ENCODE measurements around the gene SH2D1A.
"Not testable (repeated sequence)": the region's sequence is repeated elsewhere in the genome, so short reads cannot be mapped to it uniquely, and the experiment has no call there.

Gene SH2D1A

GRCh38 chrX:124401696-124402095, 55.3 kb downstream of the SH2D1A start:
- H3K36me3 ChIP-seq (ENCODE audit: insufficient read depth, low read depth, low read length), result no peaks in the 10 kb centered on the region
- no peaks in the 10 kb centered on the region for H3K27me3 ChIP-seq (ENCODE audit: insufficient read depth, low read length)
- H3K27ac ChIP-seq (ENCODE audit: low read length), result no peak overlapping the region
- H3K4me3 ChIP-seq (ENCODE audit: low read length), result no peak overlapping the region
- H3K9ac ChIP-seq (ENCODE audit: low read depth, low read length), result no peak overlapping the region
- no peaks in the 10 kb centered on the region for H3K4me1 ChIP-seq (ENCODE audit: insufficient read depth, low read length)
- no peaks in the 10 kb centered on the region for H3K9me3 ChIP-seq (ENCODE audit: insufficient read depth, low read depth, low read length)

DNA sequence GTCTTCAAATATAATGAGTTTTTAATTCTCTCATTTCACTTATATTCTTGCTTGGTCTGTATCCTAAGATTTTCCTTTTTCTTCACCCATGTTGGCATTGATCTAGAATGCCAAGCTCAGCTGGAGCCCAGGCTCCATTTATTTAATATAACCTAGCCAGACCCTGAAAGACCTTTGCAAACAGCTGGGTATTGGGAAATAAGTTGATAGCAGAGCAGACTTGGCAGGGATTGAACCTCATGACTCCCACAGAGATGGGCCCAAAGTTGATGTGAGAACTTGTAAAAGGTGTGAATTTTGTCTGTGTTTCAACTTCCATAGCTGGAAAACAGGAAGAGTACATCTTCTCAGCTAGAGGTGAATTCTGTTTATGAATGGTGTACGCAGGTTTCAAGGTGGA, 59.5 kb downstream of the SH2D1A start:
- Histone ChIP-seq H3K9ac (ENCODE audit: low read depth, low read length) (no peak overlapping the region), H3K4me1 (ENCODE audit: insufficient read depth, low read length) (no peaks in the 10 kb centered on the region), H3K36me3 (ENCODE audit: insufficient read depth, low read depth, low read length) (no peaks in the 10 kb centered on the region), H3K9me3 (ENCODE audit: insufficient read depth, low read depth, low read length) (no peaks in the 10 kb centered on the region), H3K27ac (ENCODE audit: low read length) (no peak overlapping the region), H3K27me3 (ENCODE audit: insufficient read depth, low read length) (no peaks in the 10 kb centered on the region), H3K4me3 (ENCODE audit: low read length) (no peak overlapping the region)

DNA sequence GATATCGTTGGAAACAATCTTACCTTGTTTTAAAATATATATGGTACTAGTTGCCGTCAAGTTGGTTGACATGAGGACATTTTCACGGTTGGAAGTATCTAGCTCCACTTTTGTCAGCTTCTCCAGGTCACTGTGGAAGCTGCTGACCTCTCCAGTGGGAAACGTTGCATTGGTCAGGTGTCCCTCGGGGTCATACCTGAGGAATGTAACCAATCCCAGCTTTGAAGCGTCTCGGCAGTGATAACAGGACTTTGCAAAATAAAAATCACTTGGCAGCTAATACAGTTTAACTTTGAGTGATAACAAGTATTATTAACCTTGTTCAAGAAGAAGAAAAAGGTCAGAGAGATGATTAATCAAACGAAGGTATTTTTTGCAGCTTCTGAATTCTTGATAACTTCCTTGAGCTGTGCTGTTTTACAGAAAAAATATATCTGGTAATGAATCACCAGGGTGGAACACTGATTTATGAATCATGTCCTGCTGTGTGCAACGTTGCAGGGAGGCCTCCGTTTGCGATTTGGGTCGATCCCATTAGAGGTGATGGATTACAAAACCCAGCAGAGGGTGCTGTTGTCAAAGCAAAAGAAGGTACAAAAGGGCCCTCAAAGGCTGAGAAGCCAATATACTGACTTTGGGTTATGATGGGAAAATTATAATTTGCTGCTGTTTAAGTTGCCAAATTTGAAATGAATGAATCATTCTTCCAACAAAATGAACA, 60.1 kb downstream of the SH2D1A start:
- Histone ChIP-seq H3K9me3 (ENCODE audit: insufficient read depth, low read depth, low read length) (no peaks in the 10 kb centered on the region), H3K27ac (ENCODE audit: low read length) (no peak overlapping the region), H3K27me3 (ENCODE audit: insufficient read depth, low read length) (no peaks in the 10 kb centered on the region), H3K4me1 (ENCODE audit: insufficient read depth, low read length) (no peaks in the 10 kb centered on the region), H3K4me3 (ENCODE audit: low read length) (no peak overlapping the region), H3K9ac (ENCODE audit: low read depth, low read length) (no peak overlapping the region), H3K36me3 (ENCODE audit: insufficient read depth, low read depth, low read length) (no peaks in the 10 kb centered on the region)

- H3K9me3 ChIP-seq (ENCODE audit: insufficient read depth, low read depth, low read length), result no peaks in the 10 kb centered on the region
- H3K36me3 ChIP-seq (ENCODE audit: insufficient read depth, low read depth, low read length), result no peaks in the 10 kb centered on the region
- H3K27me3 ChIP-seq (ENCODE audit: insufficient read depth, low read length), result no peaks in the 10 kb centered on the region
- H3K27ac ChIP-seq (ENCODE audit: low read length), result no peak overlapping the region
- H3K4me1 ChIP-seq (ENCODE audit: insufficient read depth, low read length), result no peaks in the 10 kb centered on the region
- H3K9ac ChIP-seq (ENCODE audit: low read depth, low read length), result no peak overlapping the region
- H3K4me3 ChIP-seq (ENCODE audit: low read length), result no peak overlapping the region
Observed at GRCh38 chrX:124407226-124407625, 60.9 kb downstream of the SH2D1A start.

DNA sequence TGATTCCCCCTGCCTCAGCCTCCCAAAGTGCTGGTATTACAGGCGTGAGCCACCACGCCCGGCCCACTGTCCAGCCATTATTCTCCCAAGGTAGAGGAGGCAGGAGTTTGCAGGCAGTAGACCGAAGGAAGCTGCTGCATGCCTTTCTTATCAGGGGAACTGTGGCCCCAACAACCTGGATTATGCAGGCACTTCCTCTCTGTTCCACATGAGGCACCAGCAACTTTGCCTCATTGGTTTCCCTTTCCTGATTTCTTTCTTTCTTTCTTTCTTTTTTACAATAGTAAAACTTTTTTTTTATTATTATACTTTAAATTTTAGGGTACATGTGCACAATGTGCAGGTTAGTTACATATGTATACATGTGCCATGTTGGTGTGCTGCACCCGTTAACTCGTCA, 62.0 kb downstream of the SH2D1A start:
- H3K9ac ChIP-seq (ENCODE audit: low read depth, low read length); H3K27me3 ChIP-seq (ENCODE audit: insufficient read depth, low read length); H3K36me3 ChIP-seq (ENCODE audit: insufficient read depth, low read depth, low read length); H3K27ac ChIP-seq (ENCODE audit: low read length); H3K4me3 ChIP-seq (ENCODE audit: low read length); H3K9me3 ChIP-seq (ENCODE audit: insufficient read depth, low read depth, low read length); H3K4me1 ChIP-seq (ENCODE audit: insufficient read depth, low read length): not testable (repeated sequence)

DNA sequence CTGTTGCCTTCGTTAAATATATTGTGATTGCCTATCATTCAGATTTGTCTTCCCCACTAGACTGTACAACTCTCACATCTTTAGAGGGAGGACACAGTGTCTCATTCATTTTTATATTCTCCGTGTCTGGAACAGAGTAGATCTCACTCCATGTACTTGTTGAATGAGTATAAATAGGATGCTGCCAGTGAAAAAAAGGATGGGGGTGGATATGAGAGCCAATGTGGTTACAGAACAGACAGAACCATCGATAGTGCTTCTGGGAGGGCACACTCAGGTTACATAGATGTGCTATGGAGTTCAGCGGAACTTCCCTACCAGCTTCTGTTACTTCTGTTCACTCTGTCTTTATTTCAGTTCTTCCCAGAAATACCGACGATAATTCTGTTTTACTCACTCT, 66.9 kb downstream of the SH2D1A start:
- Histone ChIP-seq H3K9ac (ENCODE audit: low read depth, low read length) (no peak overlapping the region), H3K27ac (ENCODE audit: low read length) (no peak overlapping the region), H3K36me3 (ENCODE audit: insufficient read depth, low read depth, low read length) (no peaks in the 10 kb centered on the region), H3K9me3 (ENCODE audit: insufficient read depth, low read depth, low read length) (no peaks in the 10 kb centered on the region), H3K27me3 (ENCODE audit: insufficient read depth, low read length) (no peaks in the 10 kb centered on the region), H3K4me3 (ENCODE audit: low read length) (no peak overlapping the region), H3K4me1 (ENCODE audit: insufficient read depth, low read length) (no peaks in the 10 kb centered on the region)

GRCh38 chrX:124414281-124414680, 67.9 kb downstream of the SH2D1A start:
- Histone ChIP-seq H3K9ac (ENCODE audit: low read depth, low read length) (no peak overlapping the region), H3K4me3 (ENCODE audit: low read length) (no peak overlapping the region), H3K27ac (ENCODE audit: low read length) (no peak overlapping the region), H3K36me3 (ENCODE audit: insufficient read depth, low read depth, low read length) (no peaks in the 10 kb centered on the region), H3K4me1 (ENCODE audit: insufficient read depth, low read length) (no peaks in the 10 kb centered on the region), H3K9me3 (ENCODE audit: insufficient read depth, low read depth, low read length) (no peaks in the 10 kb centered on the region), H3K27me3 (ENCODE audit: insufficient read depth, low read length) (no peaks in the 10 kb centered on the region)

GRCh38 chrX:124415115-124415800, 68.9 kb downstream of the SH2D1A start:
- Histone ChIP-seq H3K36me3 (ENCODE audit: insufficient read depth, low read depth, low read length) (no peaks in the 10 kb centered on the region), H3K27me3 (ENCODE audit: insufficient read depth, low read length) (no peaks in the 10 kb centered on the region), H3K9ac (ENCODE audit: low read depth, low read length) (no peak overlapping the region), H3K4me3 (ENCODE audit: low read length) (no peak overlapping the region), H3K4me1 (ENCODE audit: insufficient read depth, low read length) (no peaks in the 10 kb centered on the region), H3K9me3 (ENCODE audit: insufficient read depth, low read depth, low read length) (no peaks in the 10 kb centered on the region), H3K27ac (ENCODE audit: low read length) (no peak overlapping the region)

- Histone ChIP-seq H3K4me1 (ENCODE audit: insufficient read depth, low read length) (peaks cover 7% of the 10 kb centered on the region), H3K27me3 (ENCODE audit: insufficient read depth, low read length) (no peaks in the 10 kb centered on the region), H3K36me3 (ENCODE audit: insufficient read depth, low read depth, low read length) (no peaks in the 10 kb centered on the region), H3K4me3 (ENCODE audit: low read length) (no peak overlapping the region), H3K27ac (ENCODE audit: low read length) (no peak overlapping the region), H3K9me3 (ENCODE audit: insufficient read depth, low read depth, low read length) (no peaks in the 10 kb centered on the region), H3K9ac (ENCODE audit: low read depth, low read length) (no peak overlapping the region)
Observed at GRCh38 chrX:124421898-124422655, 75.7 kb downstream of the SH2D1A start.
